WTC11 (cell line): ENCODE data around the gene MRPS6.

Experiments used
- CREB1 ChIP-seq: sonication (generic); formaldehyde crosslinking; IDR thresholded peaks from 2 replicates; pipeline ENCODE4 v1.8.0; 2023; ENCODE audit warnings: mild to moderate bottlenecking, missing genetic modification reagents
- CTCF ChIP-seq: fragments of 200-600 bp; IDR thresholded peaks from 2 replicates; pipeline ENCODE4 v1.8.0; 2022; ENCODE audit warnings: antibody characterized with exemption
- E2F1 ChIP-seq: sonication (generic); formaldehyde crosslinking; IDR thresholded peaks from 2 replicates; pipeline ENCODE4 v1.8.0; 2022; ENCODE audit warnings: mild to moderate bottlenecking, missing genetic modification reagents
- ETV6 ChIP-seq: sonication (generic); formaldehyde crosslinking; IDR thresholded peaks from 2 replicates; pipeline ENCODE4 v1.8.1; 2022; ENCODE audit warnings: mild to moderate bottlenecking, missing genetic modification reagents
- KAT7 ChIP-seq: sonication (generic); formaldehyde crosslinking; IDR thresholded peaks from 2 replicates; pipeline ENCODE4 v1.8.1; 2023; ENCODE audit warnings: missing genetic modification reagents, mild to moderate bottlenecking, borderline replicate concordance
- NR2C2 ChIP-seq: sonication (generic); formaldehyde crosslinking; IDR thresholded peaks from 2 replicates; pipeline ENCODE4 v1.8.0; 2022; ENCODE audit warnings: mild to moderate bottlenecking, missing genetic modification reagents
- RORB ChIP-seq: fragments of 250-450 bp; sonication (Bioruptor Pico); IDR thresholded peaks from 2 replicates; pipeline ENCODE4 v1.9.0; 2021; ENCODE audit warnings: mild to moderate bottlenecking
- TCF7 ChIP-seq: sonication (generic); formaldehyde crosslinking; IDR thresholded peaks from 2 replicates; pipeline ENCODE4 v1.8.0; 2022; ENCODE audit warnings: mild to moderate bottlenecking, low read depth, missing genetic modification reagents, moderate library complexity
- ZMAT4 ChIP-seq: fragments of 250-450 bp; sonication (Bioruptor Pico); IDR thresholded peaks from 2 replicates; pipeline ENCODE4 v1.9.0; 2021; ENCODE audit warnings: mild to moderate bottlenecking
- ZNF138 ChIP-seq: sonication (generic); formaldehyde crosslinking; conservative IDR thresholded peaks from 2 replicates; pipeline ENCODE4 v1.8.1; 2022; ENCODE audit warnings: mild to moderate bottlenecking, moderate library complexity, missing genetic modification reagents

GRCh38 chr21:34072145-34073031 lies 990 bp upstream of the MRPS6 start:
- TF ChIP-seq RORB (CRISPR knock-in tag) (no peak), NR2C2 (CRISPR knock-in tag) (no peak), CTCF (0 out of 2 replicates have a peak, but pooled peaks have one; percentile 19), ETV6 (no peak), CREB1 (CRISPR knock-in tag) (no peak), E2F1 (CRISPR knock-in tag) (no peak), KAT7 (CRISPR knock-in tag) (no peak), TCF7 (CRISPR knock-in tag) (no peak), ZMAT4 (CRISPR knock-in tag) (no peak), ZNF138 (CRISPR knock-in tag) (no peak)
